Stimulated activated CD8-positive, alpha-beta memory T cell treated with anti-CD3 and anti-CD28 coated beads, Interleukin-15, amount 100 ng/mL, for 4 hours (primary cell): ENCODE data around the gene RRP15.
"Not testable (repeated sequence)": the region's sequence is repeated elsewhere in the genome, so short reads cannot be mapped to it uniquely, and the experiment has no call there.

Experiments
- DNase-seq, 2 donors: peaks; one replicate each; pipeline ENCODE4 v3.0.0-alpha.2; 2020; ENCODE audit warnings: low read depth in 2 of 2

RRP15 gene

GRCh38 chr1:218296162-218296561, 11.1 kb downstream of the RRP15 start:
- no peak for DNase-seq

DNA sequence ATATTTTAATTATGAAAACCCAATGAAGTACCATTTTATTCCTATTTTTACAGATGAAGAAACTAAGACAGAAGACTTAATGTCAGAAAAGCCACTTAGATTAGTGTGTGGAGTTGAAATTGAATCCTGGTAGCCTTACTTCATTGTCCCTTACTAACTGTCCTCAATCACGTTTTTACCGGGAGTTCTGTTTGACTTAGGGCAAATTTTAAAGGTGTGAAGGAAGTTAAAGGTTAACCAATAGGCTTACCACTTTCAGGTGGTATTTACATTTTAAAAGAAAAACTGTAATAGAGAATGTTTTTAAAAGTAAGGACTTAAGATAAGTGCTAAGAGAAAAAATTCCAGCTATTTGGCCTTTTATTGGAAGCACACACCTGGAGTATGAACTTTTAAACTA, 12.4 kb downstream of the RRP15 start:
- DNase-seq = no peak

GRCh38 chr1:218297867-218298266, 12.8 kb downstream of the RRP15 start:
- no peak for DNase-seq

DNA sequence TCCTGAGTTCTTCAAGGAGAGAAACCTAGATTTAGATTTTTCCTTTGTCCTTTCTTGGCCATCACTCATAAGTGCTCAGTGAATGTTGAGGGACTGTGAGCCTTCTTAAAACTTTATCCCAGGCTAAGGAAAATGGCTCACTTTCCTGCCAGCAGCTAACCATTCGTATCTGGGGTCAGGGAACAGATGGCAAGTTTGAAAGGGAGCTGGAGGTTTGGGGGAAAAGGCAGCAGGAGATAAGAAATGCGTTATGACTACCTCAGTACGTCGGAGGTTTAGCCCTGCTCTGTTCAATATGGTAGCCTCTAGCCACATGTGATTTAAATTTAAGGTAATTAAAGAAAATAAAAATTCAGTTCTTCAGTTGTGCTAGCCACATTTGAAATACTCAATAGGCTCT, 13.3 kb downstream of the RRP15 start:
- DNase-seq = no peak

DNA sequence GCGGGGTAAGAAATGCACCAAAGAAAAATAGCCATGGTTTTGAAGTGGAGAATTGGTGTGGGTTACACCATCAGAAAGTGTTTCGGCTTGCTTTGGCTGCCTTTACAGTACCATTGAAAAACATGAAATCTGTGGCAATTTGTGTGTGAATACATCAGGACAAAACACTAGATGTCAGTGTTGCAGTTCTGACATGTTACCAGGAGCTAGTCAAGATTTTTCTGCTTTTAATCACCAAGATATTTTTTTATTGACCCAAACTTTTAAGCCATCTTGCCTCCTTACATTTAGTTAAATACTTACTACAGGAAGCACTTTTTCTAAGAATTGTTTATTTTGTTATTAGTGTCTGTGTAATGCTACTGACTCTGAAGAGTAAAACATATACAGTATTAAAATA, 14.3 kb downstream of the RRP15 start:
- no peak for DNase-seq

GRCh38 chr1:218301217-218301616, 16.1 kb downstream of the RRP15 start:
- DNase-seq = no peak

- DNase-seq = no peak
These were observed 17.1 kb downstream of the RRP15 start for GRCh38 chr1:218302155-218302554.

DNA sequence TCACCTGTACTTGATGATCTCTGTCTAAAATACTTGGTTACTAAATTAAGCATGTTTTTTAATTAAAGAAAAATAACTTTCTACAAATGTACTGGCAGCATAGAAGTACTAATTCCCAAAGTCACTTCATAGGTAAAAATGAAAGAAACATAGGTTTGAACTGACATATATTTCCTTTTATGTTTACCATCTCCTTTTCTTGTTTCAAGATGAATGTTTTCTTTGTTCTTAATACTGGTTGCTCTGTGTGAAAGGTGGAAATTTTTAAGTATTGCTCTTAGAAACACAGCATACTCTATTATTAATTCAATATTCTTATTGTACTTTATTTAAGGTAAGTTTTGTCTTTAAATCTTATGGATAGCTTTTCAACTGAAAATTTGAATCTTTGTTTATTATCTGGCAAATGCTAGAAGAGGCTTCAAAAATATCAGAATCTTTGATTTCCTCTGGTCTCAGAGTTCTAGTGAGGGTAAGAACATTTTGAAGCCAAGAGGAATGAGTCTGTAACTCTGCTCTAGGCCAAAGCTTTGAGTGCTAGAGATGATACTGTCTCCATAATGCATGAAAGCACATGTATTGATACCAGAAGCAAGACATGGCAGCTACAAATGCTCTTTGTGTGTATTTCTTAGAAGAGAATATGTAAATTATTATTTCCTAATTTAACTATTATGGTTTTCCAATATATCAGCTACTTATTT, 18.2 kb downstream of the RRP15 start:
- DNase-seq = no peak

DNA sequence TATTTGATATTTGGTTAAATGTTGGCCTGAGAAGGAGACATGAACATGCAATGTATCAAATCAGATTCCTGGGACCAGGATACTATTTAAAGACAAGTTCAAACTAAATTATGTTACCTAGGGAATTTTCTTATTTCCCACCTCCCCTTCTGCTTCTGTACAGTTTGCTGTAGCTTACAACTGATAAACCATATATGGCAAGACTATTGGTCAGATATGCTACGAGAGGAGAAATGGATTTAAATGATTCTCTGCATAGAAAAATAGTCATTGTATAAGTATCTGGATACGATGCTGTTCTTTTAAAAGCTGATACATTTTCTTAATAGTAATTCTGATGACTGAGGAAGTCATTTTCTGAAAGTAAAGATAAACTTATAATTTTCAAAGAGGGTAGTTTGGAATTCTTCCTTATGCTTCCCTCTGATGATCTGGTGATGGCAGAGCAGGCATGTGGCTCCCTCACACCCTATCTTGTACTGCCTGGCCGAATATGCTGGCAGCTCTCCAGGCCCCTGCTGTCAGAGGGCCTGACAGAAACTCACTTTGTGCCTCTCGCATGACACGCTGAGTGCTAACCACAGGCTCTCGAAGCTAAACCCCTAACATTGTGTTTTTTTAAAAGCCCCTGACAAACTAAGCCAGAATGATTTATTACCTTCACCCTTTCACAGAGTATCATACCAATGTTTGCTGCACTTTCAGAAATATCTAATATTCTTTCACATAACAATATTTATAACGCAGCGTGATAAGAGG, 19.4 kb downstream of the RRP15 start:
- no peak for DNase-seq

DNA sequence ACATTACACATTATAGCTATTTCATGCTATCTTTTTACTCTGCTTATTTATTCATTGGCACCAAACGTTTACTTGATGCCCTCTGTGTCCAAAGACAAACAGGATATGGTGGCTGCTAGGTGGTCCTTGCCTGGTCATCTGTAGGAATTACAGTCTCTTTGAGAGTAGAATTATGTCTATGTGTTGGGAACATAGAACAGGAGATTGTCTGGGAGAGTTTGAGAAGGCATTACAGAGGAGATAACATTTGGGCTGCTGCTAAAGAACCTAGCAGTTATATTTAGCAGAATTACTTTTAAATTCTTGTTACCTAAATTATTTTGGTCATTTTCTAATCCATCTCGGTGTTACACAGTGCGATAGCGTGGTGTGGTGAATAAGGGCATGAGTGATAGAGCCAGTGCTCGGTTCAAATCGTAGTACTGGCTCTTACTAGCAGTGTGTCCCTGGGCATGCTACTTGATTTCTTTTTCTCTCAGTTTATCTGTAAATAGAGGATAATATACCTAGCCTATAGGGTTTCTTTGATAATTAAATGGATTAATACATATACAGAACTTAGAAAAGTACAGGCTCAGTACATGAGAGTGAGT, 20.5 kb downstream of the RRP15 start:
- no peak for DNase-seq

DNA sequence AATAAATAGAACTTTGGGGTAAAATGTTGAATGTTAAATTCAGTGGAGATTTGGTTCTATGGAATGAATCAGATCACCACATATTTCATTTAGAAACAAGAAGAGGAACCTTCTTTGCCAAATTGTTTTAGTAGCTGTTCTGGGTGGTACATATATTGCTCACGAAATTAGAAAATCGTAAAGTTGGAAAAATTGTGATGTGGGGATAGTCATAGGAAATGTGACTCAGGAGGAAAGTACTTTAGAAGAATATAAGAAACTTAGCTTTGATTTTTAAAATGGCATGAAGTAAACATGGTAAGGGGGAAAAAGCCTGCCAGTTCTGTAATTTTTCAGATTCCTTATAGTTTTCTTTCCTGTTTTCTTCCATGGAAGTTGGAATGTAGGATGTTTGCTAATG, 27.4 kb downstream of the RRP15 start:
- DNase-seq = no peak

DNA sequence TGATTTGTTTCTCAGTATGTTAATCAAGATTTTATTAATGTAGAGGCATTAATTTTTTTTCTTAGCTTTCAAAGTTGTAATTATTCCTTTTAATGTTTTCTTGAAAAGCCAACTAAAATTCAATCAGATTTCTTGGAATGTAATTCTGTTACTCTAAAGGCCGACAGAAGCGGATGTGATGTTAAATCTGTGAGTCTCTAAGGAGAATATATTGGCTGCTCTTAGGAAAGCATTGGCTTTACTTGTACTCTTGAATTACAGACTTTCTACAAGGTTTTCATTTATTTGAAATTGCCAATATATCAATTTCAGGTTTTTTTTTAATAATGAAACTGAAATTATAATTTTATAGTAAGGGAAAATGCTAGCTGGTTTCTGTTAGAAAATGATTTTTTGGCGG, 29.2 kb downstream of the RRP15 start:
- no peak for DNase-seq

- DNase-seq = no peak
These were observed 30.5 kb downstream of the RRP15 start for GRCh38 chr1:218315638-218316037.

GRCh38 chr1:218317061-218317460, 32.0 kb downstream of the RRP15 start:
- DNase-seq = no peak

GRCh38 chr1:218320182-218320581, 35.1 kb downstream of the RRP15 start:
- not testable (repeated sequence) for DNase-seq

DNA sequence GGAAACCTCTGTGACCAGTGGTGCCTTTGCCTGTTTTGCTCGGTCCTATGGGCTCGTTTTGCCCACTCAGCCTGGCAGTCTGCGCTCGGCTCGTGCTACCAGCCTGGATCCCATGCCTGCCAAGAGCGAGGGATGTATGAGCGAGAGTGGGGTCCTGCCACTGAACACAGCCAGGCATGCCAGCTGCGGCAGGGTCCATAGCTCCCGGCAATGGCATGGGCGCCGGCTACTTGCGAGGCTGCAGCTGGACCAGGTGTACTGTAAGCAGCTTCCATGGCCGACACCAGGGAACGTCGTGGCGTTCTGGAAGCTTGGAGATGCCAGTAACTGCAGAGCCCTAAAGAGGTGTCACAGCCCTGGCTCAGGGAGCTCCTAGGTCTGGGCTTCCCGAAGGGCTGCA, 37.7 kb downstream of the RRP15 start:
- DNase-seq = no peak

GRCh38 chr1:218323568-218324225, 38.6 kb downstream of the RRP15 start:
- DNase-seq = no peak

DNA sequence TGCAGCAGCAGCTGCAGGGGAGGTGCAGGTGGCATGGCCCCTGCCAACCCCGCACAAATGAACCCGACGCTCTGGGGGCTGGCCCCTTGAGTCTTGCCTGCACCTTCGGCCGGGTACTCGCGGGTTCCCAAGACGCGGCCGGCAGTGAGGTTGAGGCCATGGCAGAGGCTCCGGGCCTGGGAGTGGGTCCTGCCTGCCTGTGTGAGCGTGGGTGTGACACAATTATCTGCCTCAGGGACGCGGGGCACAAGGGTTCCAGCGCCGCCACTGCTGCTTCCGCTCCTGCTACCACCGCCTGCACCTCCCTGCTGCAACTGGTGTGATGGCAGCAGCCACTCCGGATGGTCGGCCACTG, 39.1 kb downstream of the RRP15 start:
- no peak for DNase-seq

DNA sequence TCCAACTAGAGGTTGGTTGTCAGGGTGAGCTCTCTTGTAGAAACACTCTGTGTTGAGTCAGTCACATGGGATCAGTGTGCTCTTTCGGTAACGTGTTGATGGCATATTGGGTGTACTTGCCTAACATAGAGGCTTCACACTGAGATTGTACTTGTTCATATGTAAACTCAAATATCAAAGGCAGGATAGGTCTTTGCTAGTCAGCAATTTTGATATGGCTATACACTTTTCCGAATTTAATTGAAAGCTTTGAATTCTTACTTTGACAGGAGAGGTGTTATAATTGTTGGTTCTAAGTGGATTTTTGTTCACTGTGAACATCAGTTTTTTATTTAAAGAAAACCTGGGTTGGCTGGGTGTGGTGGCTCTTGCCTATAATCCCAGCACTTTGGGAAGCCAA, 43.7 kb downstream of the RRP15 start:
- no peak for DNase-seq

DNA sequence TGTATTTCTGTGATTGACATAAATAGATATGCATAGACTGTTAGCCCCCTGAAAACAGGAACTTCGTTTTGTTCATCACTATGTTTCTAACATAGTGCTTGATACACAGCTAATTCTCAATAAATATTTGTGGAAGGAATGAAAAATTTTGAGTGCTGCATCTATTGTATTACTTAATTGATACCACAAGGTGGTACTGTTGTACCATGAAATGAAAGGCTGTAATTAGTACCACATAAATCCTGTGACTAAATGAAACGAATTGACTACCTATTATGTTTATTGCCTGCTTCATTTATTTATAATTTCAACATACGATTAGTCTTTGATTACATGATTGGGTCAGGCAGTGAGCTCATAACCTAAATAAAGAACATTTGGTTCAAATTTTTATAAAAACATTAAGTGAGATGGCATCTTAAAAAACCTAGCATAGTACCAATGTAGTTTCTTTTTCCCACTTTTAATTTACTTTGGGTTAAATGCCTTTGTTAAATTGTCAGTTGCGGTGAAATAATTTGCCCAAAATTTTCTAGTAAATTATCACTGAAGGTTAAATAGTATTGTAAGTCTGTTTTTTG, 45.0 kb downstream of the RRP15 start:
- no peak for DNase-seq

- no peak for DNase-seq
These were observed 47.3 kb downstream of the RRP15 start for GRCh38 chr1:218332416-218332815.

- DNase-seq = no peak
These were observed 51.2 kb downstream of the RRP15 start for GRCh38 chr1:218336328-218336727.
